H1 (cell line): ENCODE measurements around the gene GALNT15.

ENCODE experiments used
- CREB1 ChIP-seq: IDR thresholded peaks from 2 replicates; pipeline ENCODE4 v1.6.1; 2012; ENCODE audit warnings: inconsistent platforms
- E2F6 ChIP-seq: IDR thresholded peaks from 2 replicates; pipeline ENCODE4 v1.6.1; 2012; ENCODE audit warnings: inconsistent platforms
- EP300 ChIP-seq, 2 experiments: IDR thresholded peaks; 1 replicate in 1 of 2; 2 replicates in 1 of 2; pipeline ENCODE4 v1.6.1; 2011 to 2012; ENCODE audit warnings: low read depth in 2 of 2, low read length in 2 of 2, mild to moderate bottlenecking in 2 of 2, borderline replicate concordance in 1 of 2, inconsistent platforms in 1 of 2, moderate library complexity in 1 of 2
- FOSL1 ChIP-seq: IDR thresholded peaks from 2 replicates; pipeline ENCODE4 v1.6.1; 2011; ENCODE audit warnings: mild to moderate bottlenecking, low read depth, low read length, moderate library complexity; ENCODE audit not compliant: insufficient read depth
- JUND ChIP-seq: IDR thresholded peaks from 2 replicates; pipeline ENCODE4 v1.6.1; 2011; ENCODE audit warnings: mild to moderate bottlenecking, improper control_type of control experiment, low read length
- POLR2A ChIP-seq, 2 experiments: IDR thresholded peaks; 1 replicate in 1 of 2; 2 replicates in 1 of 2; pipeline ENCODE4 v1.6.1; 2011; ENCODE audit warnings: low read depth in 2 of 2, low read length in 2 of 2, mild to moderate bottlenecking in 2 of 2; ENCODE audit errors: control extremely low read depth in 1 of 2
- RAD21 ChIP-seq, 2 experiments: IDR thresholded peaks in 1 of 2; conservative IDR thresholded peaks in 1 of 2; 2 replicates each; pipeline ENCODE4 v1.6.1; 2011; ENCODE audit warnings: low read depth in 2 of 2, low read length in 2 of 2, improper control_type of control experiment in 1 of 2, inconsistent platforms in 1 of 2, mild to moderate bottlenecking in 1 of 2, moderate library complexity in 1 of 2
- SIN3A ChIP-seq, 2 experiments: IDR thresholded peaks in 1 of 2; conservative IDR thresholded peaks in 1 of 2; 2 replicates each; pipeline ENCODE4 v1.6.1; 2011 to 2012; ENCODE audit warnings: low read length in 2 of 2, improper control_type of control experiment in 1 of 2, low read depth in 1 of 2, mild to moderate bottlenecking in 1 of 2
- SP4 ChIP-seq: IDR thresholded peaks from 2 replicates; pipeline ENCODE4 v1.6.1; 2012; ENCODE audit warnings: low read length, inconsistent platforms
- TAF1 ChIP-seq: IDR thresholded peaks from 2 replicates; pipeline ENCODE4 v1.6.1; 2011; ENCODE audit warnings: mild to moderate bottlenecking, low read depth, low read length
- TF ChIP-seq, protein P1 (sequence below), 3 experiments: IDR thresholded peaks; 1 replicate in 2 of 3; 2 replicates in 1 of 3; pipeline versions ENCODE4 v1.5.1 to v1.6.1; 2011; ENCODE audit warnings: low read length in 3 of 3, mild to moderate bottlenecking in 3 of 3, inconsistent platforms in 2 of 3, low read depth in 1 of 3, moderate library complexity in 1 of 3; ENCODE audit not compliant: insufficient read depth in 1 of 3; ENCODE audit errors: control extremely low read depth in 1 of 3
- TF ChIP-seq, protein P2 (sequence below): IDR thresholded peaks from 2 replicates; pipeline ENCODE4 v1.6.1; 2011; ENCODE audit warnings: low read depth, mild to moderate bottlenecking, low read length; ENCODE audit not compliant: insufficient read depth

- TF ChIP-seq FOSL1 (no peak), SP4 (no peak), TAF1 (no peak), POLR2A (IDR thresholded peaks at IDR 0.05; ENCODE audit: control extremely low read depth in 1 of 2, low read depth in 2 of 2, low read length in 2 of 2) (no peak), RAD21 (IDR thresholded peaks at IDR 0.05 in 1 of 2, conservative IDR thresholded peaks at IDR 0.05 in 1 of 2; ENCODE audit: low read depth in 2 of 2, low read length in 2 of 2) (no peak), EP300 (IDR thresholded peaks at IDR 0.05; ENCODE audit: borderline replicate concordance in 1 of 2, low read depth in 2 of 2, low read length in 2 of 2) (no peak), JUND (no peak), CREB1 (no peak), SIN3A (conservative IDR thresholded peaks at IDR 0.05 in 1 of 2, IDR thresholded peaks at IDR 0.05 in 1 of 2; ENCODE audit: low read depth in 1 of 2, low read length in 2 of 2) (no peak), E2F6 (no peak)
- TF ChIP-seq, protein P1, sequence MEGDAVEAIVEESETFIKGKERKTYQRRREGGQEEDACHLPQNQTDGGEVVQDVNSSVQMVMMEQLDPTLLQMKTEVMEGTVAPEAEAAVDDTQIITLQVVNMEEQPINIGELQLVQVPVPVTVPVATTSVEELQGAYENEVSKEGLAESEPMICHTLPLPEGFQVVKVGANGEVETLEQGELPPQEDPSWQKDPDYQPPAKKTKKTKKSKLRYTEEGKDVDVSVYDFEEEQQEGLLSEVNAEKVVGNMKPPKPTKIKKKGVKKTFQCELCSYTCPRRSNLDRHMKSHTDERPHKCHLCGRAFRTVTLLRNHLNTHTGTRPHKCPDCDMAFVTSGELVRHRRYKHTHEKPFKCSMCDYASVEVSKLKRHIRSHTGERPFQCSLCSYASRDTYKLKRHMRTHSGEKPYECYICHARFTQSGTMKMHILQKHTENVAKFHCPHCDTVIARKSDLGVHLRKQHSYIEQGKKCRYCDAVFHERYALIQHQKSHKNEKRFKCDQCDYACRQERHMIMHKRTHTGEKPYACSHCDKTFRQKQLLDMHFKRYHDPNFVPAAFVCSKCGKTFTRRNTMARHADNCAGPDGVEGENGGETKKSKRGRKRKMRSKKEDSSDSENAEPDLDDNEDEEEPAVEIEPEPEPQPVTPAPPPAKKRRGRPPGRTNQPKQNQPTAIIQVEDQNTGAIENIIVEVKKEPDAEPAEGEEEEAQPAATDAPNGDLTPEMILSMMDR (IDR thresholded peaks at IDR 0.05; ENCODE audit: control extremely low read depth in 1 of 3, insufficient read depth in 1 of 3, low read depth in 1 of 3, low read length in 3 of 3) = no peak
- TF ChIP-seq, protein P2, sequence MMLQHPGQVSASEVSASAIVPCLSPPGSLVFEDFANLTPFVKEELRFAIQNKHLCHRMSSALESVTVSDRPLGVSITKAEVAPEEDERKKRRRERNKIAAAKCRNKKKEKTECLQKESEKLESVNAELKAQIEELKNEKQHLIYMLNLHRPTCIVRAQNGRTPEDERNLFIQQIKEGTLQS = no peak
These were observed 40.1 kb upstream of the GALNT15 start for GRCh38 chr3:16134173-16134928.
